ENCODE results near the gene RFX4.
A peak's percentile ranks its signal among the peaks of the same experiment; 100 is the strongest.
"Not testable (repeated sequence)": the region's sequence is repeated elsewhere in the genome, so short reads cannot be mapped to it uniquely, and the experiment has no call there.

The RFX4 gene

DNA sequence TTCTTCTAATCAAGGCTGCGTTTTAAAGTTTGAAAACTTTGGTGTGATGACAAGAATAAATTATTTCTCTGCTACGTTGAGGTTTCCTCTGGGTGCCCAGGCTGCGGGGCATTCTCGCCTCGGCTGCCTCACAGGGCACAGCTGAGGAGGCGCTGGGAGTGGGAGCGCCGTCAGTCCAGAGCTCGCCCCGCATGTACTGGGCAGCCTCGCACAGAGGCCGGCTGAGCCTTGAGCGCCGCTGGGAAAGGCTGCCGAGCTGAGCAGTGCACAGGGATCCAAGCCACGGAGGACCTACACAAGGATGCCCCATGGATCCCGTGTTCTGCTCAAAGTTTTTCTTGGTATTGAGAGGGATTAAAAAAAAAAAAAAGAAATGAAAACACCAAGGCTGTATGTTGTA lies 11.6 kb downstream of the RFX4 start:
- DNase-seq (ENCODE audit: low spot score) = no peak

DNA sequence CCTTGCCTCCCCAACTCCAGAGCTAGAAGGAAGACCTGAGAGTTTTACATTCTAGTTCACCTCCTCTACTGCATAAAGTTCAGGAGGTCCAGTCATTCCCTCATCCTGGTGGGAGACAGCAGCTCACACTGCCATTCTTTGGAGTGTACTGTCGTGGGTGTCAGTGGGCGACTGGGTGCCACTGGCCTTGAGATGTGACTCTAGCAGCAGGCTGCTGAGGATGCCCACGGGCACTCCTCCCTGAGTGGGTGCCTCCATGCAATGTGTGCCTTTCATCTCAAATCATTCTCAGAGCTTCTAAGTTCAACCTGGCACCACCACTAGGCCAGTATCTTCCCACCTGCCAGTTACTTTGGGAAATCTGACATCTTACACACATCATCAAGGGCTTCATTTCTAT lies 12.5 kb downstream of the RFX4 start:
- DNase-seq (ENCODE audit: low spot score) = no peak

GRCh38 chr12:106598003-106598402 lies 15.2 kb downstream of the RFX4 start:
- DNase-seq (ENCODE audit: low spot score) = peak; percentile 81

GRCh38 chr12:106599302-106599701 lies 16.5 kb downstream of the RFX4 start:
- DNase-seq (ENCODE audit: low spot score) = no peak

DNA sequence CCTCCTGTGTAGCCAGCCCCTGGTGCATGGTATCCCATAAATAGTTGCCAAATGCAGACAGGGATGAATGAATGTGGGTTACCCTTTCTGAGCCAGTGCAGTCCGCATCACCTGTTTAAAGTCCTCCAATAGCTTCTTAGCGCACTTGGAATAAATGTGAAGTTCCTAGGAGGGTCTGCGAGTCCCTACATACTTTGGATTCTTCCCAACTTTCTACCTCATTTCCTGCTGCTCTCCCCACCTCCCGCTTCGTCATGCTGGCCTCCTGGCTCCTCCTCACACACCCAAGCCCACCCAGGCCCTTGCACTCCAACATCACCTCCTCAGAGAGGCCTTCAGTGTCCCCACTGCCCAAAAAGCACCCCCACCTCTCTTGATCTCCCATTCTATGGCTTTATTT lies 17.7 kb downstream of the RFX4 start:
- DNase-seq (ENCODE audit: low spot score) = no peak

DNA sequence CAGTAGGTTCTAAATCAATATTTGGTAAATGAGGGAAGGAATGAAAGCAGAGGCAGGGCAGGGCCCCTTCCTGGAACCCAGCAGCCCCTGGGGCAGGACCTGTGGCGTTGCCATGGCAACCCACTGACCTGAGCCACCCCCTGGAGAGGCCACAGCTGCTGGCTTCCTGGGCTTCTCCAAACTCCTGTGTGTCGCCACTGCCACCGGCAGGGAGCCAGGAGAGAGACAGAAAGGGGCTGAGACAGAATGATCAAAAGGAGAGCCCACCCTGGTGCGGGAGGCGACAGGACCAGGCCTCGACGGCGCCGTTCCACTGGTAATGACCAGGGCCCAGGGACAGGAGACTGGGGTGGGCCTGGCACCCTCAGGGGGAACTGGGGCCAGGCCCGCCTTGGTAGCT lies 18.2 kb downstream of the RFX4 start:
- no peak for DNase-seq (ENCODE audit: low spot score)

GRCh38 chr12:106601496-106601895 lies 18.7 kb downstream of the RFX4 start:
- DNase-seq (ENCODE audit: low spot score) = no peak

DNA sequence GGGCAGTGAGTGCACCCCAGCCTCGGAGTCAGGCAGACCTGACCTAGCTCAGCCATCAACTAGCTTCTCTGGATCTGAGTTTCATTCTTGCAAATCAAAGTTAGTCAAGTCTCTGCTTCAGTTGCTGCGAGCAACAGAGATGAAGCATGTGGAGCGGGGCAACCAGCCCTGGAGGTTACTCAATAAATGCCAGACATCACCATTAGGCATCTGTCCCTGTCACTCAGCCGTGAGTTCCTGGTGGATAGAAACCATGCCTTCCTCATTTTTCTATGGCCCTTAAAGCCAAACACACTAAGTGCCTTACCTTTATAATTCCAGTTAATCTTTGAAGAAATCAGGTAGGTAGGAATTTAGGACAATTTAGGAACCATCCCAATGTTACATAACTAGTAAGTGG lies 19.3 kb downstream of the RFX4 start:
- DNase-seq (ENCODE audit: low spot score) = no peak

GRCh38 chr12:106605254-106605653 lies 22.4 kb downstream of the RFX4 start:
- no peak for DNase-seq (ENCODE audit: low spot score)

GRCh38 chr12:106620588-106620987 lies 37.8 kb downstream of the RFX4 start:
- DNase-seq (ENCODE audit: low spot score) = not testable (repeated sequence)

DNA sequence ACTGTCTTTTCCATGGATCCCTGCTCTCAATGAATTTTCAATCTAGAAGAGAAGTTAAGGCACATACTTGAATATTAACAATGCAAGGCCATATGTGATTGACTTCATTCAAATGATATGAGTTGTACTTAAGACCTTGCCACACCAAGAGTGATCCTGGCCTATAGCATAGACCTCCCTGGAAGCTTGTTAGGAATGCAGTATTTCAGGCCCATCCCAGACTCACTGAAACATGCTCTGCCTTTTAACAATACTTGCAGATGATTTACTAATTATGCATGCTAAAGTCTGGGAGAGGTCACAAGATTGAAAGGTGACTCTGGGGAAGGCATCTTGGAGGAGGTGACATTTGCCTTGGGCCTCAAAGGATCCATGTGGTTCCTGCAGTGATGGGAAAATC lies 43.2 kb downstream of the RFX4 start:
- DNase-seq (ENCODE audit: low spot score) = no peak

- DNase-seq (ENCODE audit: low spot score) = no peak
Observed at GRCh38 chr12:106629797-106630659, 47.2 kb downstream of the RFX4 start.

GRCh38 chr12:106631150-106631549 lies 48.3 kb downstream of the RFX4 start:
- DNase-seq (ENCODE audit: low spot score) = no peak

GRCh38 chr12:106631797-106632196 lies 49.0 kb downstream of the RFX4 start:
- DNase-seq (ENCODE audit: low spot score) = no peak

GRCh38 chr12:106632797-106633450 lies 50.1 kb downstream of the RFX4 start:
- DNase-seq (ENCODE audit: low spot score) = no peak

DNA sequence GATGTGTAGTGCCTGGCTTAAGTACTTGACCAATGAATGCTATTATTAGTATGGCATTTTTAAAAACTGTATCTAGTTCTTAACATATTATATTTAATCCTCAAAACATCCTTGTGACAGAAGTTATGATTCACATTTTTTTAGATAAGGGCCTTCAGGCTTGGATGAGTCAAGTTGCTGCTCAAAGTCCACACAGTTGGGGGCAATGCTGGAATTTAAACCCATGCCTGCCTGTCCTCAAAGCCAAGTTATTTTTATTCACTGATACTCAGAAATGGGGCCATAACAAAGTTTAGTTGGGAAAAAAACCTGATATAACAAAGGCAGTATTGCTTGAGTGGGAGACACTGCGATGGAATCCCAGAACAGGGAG lies 50.6 kb downstream of the RFX4 start:
- DNase-seq (ENCODE audit: low spot score) = no peak

DNA sequence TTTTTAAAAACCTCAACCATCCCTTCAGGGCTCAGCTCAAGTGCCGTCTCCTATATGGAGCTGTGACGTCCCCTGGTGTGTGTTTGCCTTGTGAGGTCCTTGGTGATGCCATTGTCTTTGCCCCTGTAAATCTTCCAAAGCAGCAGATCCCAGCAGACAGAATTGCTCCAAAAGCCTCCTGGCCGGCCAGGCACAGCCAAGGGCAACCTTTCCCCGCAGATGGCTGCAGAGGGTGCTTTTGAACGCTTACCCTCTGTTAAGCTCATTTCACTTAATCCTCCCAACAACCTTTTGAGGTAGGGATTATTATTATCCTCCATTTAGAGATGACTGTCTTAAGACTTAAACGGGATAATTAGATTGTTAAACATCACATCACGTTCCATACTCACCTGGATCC lies 51.4 kb downstream of the RFX4 start:
- DNase-seq (ENCODE audit: low spot score) = no peak

DNA sequence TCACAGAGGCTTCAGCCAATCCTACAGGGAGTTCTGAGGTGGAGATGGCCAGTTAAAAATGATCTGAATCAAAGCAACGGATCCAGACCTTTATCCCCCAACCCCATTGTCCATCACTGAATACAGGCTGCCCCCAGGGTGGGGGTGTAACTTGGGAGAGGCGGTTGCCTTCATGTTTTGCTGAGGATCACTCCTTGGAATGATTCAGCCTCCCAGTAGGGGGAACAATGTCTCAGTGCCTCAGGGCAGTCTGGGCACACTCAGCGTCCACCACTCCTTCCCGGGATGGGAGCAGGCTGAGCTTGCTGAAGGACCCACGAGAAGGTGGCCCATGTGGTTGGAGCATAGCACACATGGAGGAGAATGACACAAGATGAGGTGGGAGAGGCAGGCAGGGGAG lies 60.2 kb downstream of the RFX4 start:
- DNase-seq (ENCODE audit: low spot score) = no peak

GRCh38 chr12:106644335-106645073 lies 61.7 kb downstream of the RFX4 start:
- DNase-seq (ENCODE audit: low spot score) = no peak

- DNase-seq (ENCODE audit: low spot score) = no peak
Observed at GRCh38 chr12:106645074-106645421, 62.2 kb downstream of the RFX4 start.

DNA sequence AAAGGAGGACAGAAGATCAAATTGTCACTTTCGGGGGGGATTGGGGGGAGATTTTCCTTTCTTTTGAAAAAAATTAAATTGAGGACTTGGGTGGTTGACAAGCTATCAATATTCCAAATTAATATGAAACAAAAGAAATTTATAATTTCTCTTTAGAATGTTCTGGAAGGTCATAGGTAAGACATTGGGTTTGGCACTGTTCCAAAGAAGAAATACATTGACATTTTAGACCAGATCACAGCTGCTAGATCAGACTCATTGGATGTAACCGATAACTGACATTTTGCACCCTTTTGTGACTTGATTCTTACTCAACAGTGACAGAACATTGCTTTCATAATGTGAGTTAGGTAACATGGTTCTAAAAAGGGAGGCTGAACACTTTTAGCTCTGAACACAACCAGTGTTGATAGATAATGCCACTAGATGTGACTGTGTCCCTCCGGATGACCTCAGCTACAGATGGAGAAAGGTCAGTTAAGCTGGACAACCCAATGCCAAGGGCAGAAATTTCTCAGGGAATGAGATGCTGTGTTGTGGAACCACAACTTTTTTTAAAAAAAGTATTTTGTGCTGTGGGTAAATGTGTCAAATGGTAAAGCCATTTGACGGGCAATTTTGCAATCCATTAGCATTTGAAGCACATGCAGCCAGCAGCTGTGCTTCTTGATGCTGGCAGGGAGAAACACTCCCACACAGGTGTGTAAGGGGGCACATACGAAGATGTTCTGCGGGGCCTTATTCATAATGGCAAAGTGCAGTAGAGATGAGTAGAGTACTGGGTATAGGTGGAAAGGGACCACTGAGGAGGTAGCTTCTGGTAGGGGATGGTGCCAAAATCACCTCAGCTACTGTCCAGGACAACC lies 62.9 kb downstream of the RFX4 start:
- DNase-seq (ENCODE audit: low spot score) = no peak

- no peak for DNase-seq (ENCODE audit: low spot score)
Observed at GRCh38 chr12:106646472-106646871, 63.7 kb downstream of the RFX4 start.

Data from kidney capillary endothelial cell (primary cell).